Hematopoietic multipotent progenitor cell treated with erythropoietin and hydrocortisone succinate and interleukin-3 and kit ligand, for 4 days (in vitro differentiated cells): ENCODE data around the gene PPP1R16B.

Experiments used
- DNase-seq: peaks from one replicate; pipeline ENCODE4 v3.0.0-alpha.2; 2015

PPP1R16B gene

GRCh38 chr20:38828514-38829295 lies 23.2 kb downstream of the PPP1R16B start:
- no peak for DNase-seq

DNA sequence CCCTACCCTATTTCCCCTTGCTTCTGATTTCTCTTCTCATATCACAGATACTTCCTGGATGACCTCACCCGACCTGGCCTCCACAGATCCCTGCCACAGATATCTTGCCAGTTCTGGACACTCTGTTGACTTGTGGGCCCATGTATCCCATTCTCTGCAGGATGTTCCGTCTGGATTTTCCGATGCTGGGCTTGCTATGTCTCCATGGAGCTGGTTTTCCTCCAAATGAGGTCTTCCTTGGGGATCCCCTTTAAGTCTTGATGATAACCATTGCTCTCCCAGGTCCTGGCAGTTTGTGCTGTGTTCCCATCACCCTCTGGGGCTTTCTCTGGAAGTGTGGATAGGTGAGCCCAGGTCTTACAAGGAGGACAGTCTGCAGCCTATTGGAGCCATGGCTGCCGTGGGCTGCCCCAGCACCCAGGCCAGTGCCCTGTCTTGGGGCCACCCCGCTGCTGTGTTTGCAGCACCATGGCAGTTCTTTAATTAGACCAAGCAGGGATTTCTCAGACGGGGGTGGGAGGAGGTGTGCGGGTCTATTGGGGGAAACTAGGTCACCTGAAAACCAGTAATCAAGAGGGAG lies 23.9 kb downstream of the PPP1R16B start:
- no peak for DNase-seq

DNA sequence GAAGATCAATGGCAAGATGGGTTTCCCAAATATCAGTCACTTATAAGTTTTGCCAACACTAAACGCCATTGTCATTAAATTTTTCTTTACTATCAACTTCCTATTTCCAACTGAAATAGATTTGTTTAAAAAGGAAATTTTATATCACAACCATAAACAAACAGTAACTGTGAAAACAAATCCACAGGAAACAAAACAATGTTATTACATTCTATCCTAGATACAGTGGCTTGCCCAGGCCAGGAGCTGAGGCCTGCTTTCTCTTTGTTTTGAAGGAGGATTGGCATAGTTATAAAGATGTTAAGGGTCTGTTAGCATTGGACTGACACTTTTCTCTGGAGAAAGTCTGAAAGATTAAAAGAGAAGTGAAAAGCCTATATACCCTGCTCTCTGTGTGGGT lies 24.9 kb downstream of the PPP1R16B start:
- DNase-seq, result no peak

GRCh38 chr20:38831049-38831691 lies 25.7 kb downstream of the PPP1R16B start:
- DNase-seq, result no peak

DNA sequence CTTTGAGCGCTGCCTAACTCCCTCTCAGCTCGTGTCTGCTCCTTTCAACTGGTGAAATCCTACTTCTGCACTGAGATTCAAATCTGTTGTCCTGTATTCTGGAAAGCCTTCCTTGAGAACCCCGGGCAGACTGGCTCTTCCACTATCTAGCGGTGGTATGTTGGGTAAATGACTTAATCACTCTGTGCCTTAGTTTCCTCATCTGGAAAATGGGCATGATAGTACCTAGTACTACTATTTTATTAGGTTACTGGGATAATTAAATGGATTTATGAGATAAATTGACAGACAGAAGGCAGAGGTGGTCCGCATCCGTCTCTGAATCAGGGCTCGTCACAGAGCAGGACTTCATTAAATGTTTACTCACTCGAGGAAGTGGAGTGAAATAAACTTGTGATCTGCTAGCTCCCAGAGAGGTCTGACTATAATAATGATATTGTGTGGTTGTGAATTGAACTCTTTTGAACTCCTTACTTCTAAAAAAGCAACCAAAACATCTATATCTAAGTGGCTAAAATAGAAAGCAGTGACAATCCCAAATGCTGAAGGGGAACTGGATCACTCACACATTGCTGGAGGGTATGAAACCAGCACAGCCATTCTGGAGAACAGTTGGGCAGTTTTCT lies 26.6 kb downstream of the PPP1R16B start:
- no peak for DNase-seq

- no peak for DNase-seq
These were observed 27.8 kb downstream of the PPP1R16B start for GRCh38 chr20:38833154-38833856.

DNA sequence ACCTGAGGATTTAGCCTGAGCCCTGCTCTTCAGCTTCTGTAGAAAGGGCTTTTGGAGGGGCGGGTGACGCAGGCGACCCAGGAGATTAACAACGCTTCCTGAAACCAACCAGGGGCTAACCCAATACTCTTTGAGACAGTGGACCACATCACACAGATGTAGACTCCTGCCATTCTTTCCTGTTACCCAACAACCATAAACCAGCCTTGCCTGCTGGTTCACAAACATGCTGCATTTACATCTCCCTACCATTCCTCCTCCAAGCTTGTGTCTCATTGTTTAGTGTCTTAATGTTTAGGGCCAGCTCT lies 28.3 kb downstream of the PPP1R16B start:
- DNase-seq, result no peak

GRCh38 chr20:38834868-38835267 lies 29.4 kb downstream of the PPP1R16B start:
- no peak for DNase-seq

GRCh38 chr20:38835792-38836191 lies 30.3 kb downstream of the PPP1R16B start:
- DNase-seq, result no peak

GRCh38 chr20:38836991-38837390 lies 31.5 kb downstream of the PPP1R16B start:
- DNase-seq, result no peak

GRCh38 chr20:38838326-38838725 lies 32.8 kb downstream of the PPP1R16B start:
- DNase-seq, result no peak

DNA sequence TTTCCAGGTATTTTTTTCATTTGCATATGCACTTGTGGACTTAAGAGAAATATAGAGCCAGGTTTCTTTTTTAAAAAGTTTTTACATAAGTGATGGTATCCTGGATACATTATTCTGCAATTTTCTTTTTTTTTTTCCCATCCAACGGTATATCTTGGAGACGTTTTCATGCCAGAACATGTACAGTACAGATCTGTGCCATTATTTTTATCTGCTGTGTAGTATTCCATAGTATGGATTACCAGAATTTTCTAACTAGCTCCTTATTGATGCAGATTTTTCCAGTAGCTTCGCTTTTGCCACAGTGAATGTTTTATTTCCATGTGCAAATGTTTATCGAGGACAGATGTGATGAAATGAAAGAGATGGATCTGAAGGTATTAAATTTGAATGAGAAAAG lies 34.1 kb downstream of the PPP1R16B start:
- DNase-seq, result no peak

DNA sequence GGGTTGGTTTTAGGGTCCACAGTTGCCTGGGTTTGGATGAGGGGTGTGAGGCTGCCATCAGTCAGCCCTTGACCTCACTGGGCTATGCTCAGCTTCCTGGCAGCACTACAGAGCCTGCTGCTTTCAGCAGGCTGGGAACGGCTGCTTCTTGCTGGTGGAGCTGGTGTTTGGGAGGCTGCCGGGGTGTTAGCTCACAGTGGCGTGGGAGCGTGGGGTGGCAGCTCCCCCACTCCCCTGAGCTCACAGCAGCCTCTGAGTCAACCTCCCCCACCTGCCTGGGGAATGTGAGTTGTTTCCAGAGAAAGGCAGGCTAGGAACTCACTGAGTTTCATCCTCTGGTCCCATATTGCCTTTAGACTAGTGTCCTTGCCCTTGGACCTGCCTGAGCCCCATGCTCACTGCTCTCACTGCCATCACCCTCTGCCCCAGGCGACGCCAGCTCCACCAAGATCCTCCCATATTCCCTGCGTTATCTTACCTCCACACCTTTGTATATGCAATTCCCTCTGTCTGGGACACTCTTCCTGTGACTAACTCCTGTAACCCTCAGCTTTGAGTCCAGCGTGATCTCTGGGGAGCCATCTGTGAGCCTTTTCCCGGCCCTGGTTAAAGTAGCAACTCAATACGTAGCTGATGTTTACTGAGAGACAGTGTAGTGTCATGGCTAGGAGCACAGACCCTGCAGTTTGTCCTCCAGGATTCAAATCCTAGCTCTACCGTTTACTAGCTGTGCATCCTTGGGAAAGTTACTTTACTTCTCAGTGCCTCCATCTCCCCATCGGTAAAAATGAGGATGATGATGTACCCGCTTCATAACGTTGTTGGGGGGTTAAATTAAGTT lies 34.8 kb downstream of the PPP1R16B start:
- no peak for DNase-seq

DNA sequence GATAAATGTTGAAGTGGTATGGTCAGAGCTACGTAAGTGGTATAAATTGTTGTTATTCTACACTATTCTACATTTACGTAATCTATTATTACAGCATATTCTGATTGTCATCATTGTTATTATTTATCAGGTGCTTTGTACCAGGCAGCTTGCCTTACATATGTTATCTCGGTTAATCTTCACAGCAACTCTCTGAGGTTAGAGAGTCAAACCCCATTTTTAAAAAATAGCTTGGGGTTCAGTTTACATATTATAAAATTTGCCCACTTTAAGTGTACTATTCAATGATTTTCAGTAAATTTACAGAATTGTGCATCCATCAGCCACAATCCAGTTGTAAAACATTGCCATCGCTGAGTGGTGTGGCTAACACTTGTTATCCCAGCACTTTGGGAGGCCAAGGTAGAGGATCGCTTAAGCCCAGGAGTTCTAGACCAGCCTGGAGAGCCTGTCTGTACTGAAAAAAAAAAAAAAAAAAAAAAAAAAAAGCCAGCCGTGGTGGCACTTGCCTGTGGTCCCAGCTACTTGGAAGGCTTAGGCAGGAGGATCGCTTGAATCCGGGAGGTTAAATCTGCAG lies 35.5 kb downstream of the PPP1R16B start:
- DNase-seq, result no peak

DNA sequence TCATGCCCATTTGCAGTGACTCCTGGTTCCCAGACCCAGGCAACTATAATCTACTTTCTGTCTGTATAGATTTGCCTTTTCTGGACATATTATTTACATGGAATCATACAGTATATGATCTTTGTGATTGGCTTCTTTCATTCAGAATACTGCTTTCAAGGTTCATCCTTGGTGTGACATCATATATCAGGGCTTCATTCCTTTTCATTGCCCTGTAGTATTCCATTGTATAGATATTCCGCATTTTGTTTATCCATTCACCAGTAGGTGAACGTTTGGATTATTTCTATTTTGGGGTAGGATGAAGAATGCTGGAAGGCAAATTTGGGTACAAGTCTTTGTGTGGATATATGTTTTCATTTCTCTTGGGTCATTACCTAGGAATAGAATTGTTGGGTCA lies 36.1 kb downstream of the PPP1R16B start:
- no peak for DNase-seq

DNA sequence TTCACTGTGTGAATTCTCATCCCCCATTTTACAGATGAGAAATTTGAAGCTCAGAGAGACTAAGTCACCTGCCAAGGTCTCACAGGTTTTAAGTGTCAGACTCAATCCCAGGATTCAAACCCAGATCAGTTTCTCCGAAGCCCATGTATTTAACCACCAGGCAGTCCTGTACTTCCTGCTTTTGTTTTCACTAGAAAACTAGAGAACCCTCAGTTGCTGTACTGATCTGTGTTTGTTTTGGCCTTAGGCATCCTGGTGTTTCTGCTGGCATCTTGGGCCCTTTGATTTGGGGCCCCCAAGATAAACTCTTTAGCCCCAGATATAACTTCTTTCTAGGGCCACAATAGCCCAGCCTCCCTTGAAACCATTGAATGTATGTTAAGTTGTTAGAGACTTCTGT lies 36.5 kb downstream of the PPP1R16B start:
- DNase-seq, result no peak

GRCh38 chr20:38842558-38842981 lies 37.1 kb downstream of the PPP1R16B start:
- peak; percentile 58 for DNase-seq

- DNase-seq, result no peak
These were observed 37.8 kb downstream of the PPP1R16B start for GRCh38 chr20:38843346-38843745.

- DNase-seq, result no peak
These were observed 39.5 kb downstream of the PPP1R16B start for GRCh38 chr20:38844963-38845362.

- no peak for DNase-seq
These were observed 42.3 kb downstream of the PPP1R16B start for GRCh38 chr20:38847840-38848239.

DNA sequence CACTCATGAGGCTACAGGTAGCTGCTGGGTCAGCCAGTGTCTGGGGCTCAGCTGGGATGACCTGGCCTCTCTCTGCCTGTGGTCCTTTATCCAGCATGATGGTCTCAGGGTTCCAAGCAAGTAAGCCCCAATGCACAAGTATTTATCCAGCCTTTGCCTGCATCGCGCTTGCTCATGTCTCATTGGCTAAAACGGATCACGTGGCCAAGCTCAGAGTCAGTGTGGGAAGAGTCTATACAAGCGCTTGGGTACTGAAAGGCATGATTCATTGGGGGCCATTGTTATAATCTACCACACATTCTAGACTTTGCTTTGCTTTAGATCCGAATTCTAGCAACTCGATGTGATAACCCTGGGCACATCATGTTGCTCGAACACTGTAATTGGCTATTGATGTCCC lies 48.3 kb downstream of the PPP1R16B start:
- DNase-seq, result no peak

DNA sequence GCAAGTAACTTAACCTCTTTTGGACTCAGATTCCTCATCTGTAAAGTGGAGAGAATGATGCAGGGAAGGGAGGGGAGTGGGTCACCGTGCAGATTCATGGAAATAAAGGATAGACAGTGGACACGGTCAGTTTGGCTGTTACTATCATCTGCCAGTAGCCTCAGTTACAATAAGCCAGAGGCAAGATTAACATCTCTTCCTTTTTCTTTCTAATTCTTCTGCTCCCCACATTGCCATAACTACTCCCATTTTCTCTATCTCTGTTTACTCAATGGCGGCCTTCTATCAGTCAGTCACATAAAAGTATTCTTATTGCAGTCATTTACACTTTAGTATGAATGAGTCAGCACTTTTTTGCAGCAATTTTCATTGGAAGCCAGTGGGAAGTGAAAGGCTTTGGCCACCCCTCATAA lies 49.2 kb downstream of the PPP1R16B start:
- no peak for DNase-seq
